Spleen (tissue), 7 donors: ENCODE measurements around the gene SENP7.
"Not testable (repeated sequence)": the region's sequence is repeated elsewhere in the genome, so short reads cannot be mapped to it uniquely, and the experiment has no call there.

Source experiments
- POLR2A ChIP-seq, 3 donors: fragments of 450-650 bp; IDR thresholded peaks; one replicate each; pipeline ENCODE4 v1.5.1; 2017; ENCODE audit warnings: antibody characterized with exemption in 3 of 3, mild to moderate bottlenecking in 1 of 3
- TF ChIP-seq, protein P1 (sequence below), 11 experiments: fragments of 200-600 bp in 7 of 11; fragments of 450-650 bp in 4 of 11; sonication (generic) in 4 of 11; IDR thresholded peaks in 8 of 11; conservative IDR thresholded peaks in 3 of 11; 1 replicate in 7 of 11; 2 replicates in 4 of 11; pipeline versions ENCODE4 v1.4.0 to v1.8.0; 2016 to 2021; ENCODE audit warnings: antibody characterized with exemption in 11 of 11, inconsistent platforms in 4 of 11, mild to moderate bottlenecking in 1 of 11
- donor health status: DM: no; HTN: no; CAD: no; lungs with moderate emphysema.
- donor health status: DM: no; HTN: no; CAD: no.
- donor health status: DM: no; HTN: no; CAD: no.

DNA sequence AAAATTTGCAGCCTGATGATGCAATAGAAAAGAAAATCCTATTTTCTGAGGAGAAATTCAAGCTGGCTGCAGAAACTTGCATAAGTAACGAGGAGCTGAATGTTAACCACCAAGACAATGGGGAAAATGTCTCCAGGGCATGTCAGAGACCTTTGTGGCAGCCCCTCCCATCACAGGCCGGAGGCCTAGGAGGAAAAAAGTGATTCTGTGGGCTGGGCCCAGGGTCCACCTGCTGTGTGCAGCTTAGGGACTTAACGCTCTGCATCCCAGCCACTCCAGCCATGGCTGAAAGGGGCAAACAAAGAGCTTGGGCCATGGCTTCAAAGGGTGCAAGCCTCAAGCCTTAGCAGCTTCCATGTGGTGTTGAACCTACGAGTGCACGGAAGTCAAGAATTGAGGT, 40.4 kb upstream of the SENP7 start:
- TF ChIP-seq POLR2A (IDR thresholded peaks at IDR 0.05) = not testable (repeated sequence)
- TF ChIP-seq, protein P1, sequence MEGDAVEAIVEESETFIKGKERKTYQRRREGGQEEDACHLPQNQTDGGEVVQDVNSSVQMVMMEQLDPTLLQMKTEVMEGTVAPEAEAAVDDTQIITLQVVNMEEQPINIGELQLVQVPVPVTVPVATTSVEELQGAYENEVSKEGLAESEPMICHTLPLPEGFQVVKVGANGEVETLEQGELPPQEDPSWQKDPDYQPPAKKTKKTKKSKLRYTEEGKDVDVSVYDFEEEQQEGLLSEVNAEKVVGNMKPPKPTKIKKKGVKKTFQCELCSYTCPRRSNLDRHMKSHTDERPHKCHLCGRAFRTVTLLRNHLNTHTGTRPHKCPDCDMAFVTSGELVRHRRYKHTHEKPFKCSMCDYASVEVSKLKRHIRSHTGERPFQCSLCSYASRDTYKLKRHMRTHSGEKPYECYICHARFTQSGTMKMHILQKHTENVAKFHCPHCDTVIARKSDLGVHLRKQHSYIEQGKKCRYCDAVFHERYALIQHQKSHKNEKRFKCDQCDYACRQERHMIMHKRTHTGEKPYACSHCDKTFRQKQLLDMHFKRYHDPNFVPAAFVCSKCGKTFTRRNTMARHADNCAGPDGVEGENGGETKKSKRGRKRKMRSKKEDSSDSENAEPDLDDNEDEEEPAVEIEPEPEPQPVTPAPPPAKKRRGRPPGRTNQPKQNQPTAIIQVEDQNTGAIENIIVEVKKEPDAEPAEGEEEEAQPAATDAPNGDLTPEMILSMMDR (IDR thresholded peaks at IDR 0.05 in 8 of 11, conservative IDR thresholded peaks at IDR 0.05 in 3 of 11) = not testable (repeated sequence)
